GM19463 (cell line): ENCODE data around the gene NSMF.
A peak's percentile ranks its signal among the peaks of the same experiment; 100 is the strongest.
"Not testable (repeated sequence)": the region's sequence is repeated elsewhere in the genome, so short reads cannot be mapped to it uniquely, and the experiment has no call there.

Source experiments
- ATAC-seq: cut with Tn5 transposase; IDR thresholded peaks from one replicate; pipeline ENCODE4 v1.9.1; 2021; ENCODE audit warnings: mild to moderate bottlenecking, moderate library complexity; ENCODE audit not compliant: unreplicated experiment

Gene NSMF

DNA sequence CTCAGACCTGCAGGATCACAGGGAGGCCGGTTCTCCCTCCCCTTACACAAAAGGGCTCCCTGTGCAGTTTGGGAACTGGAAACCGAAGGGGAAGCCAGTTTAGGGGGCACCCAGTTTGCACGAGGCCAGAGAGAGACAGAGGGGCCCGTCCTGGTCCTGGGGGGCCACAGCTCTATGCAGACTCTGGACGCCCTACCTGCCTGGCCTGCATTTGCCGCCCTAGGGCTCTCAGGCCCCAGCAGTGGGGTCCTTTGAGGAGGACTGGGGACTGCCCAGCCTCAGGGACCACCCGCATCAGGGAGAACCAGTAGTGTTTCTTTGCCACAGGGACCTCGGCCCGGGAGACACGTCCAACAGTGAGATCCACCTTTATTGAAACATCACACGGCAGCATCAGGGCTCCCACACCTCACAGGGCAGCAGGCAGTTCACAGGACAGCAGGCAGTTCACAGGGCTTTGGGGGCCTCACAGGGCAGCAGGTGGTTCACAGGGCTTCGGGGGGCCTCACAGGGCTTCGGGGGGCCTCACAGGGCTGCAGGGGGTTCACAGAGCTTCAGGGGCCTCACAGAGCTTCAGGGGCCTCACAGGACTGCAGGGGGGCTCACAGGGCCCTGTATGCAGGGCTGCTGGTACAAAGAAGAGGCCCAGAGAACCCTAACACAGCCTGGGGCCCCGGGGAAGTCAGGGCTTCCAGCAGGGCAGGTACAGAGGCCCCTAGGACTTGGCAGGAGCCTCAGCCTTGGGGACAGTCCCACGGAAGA is 648 bp upstream of the NSMF start:
- ATAC-seq = no peak

GRCh38 chr9:137458194-137459151 is 661 bp downstream of the NSMF start:
- ATAC-seq = peak; percentile 26

DNA sequence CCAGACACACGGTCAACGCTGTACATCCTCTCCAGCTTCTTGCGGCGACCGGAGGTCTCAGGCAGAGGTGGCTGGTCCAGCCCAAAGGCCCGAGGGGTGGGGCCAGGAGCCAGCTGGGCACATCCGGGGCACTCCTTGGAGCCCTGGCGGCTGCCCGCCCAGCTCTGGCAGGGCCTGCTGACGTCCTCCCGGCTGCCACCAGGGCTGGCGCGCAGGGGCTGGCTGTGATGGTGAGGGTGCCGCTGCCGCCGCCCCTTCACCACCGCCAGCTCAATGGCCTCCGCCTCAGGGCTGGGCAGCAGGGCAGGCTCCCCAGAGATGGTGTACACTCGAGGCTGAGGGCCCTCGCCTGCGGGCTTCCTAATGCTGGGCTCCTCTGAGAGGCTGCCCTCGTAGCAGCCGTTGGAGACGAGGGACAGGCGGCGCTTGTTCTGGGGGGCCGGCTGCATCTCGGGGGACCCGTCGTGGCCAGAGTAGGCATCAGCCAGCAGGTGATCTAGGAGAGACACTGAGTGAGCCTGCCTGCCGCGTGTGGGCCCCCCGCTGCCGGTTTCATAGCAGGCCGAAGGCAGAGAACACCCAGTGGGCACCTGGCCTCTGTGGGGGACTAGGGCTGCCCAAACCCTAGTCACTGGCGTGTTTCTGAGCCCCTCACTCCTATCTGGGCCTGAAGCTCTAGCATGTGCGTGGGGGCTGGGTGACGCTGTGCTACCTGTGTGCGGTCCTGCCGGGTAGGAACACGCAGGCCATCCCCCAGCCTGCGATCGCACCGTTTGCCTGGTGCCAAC is 1.5 kb downstream of the NSMF start:
- ATAC-seq = no peak

- ATAC-seq = no peak
Observed at GRCh38 chr9:137456864-137457405, 2.2 kb downstream of the NSMF start.

DNA sequence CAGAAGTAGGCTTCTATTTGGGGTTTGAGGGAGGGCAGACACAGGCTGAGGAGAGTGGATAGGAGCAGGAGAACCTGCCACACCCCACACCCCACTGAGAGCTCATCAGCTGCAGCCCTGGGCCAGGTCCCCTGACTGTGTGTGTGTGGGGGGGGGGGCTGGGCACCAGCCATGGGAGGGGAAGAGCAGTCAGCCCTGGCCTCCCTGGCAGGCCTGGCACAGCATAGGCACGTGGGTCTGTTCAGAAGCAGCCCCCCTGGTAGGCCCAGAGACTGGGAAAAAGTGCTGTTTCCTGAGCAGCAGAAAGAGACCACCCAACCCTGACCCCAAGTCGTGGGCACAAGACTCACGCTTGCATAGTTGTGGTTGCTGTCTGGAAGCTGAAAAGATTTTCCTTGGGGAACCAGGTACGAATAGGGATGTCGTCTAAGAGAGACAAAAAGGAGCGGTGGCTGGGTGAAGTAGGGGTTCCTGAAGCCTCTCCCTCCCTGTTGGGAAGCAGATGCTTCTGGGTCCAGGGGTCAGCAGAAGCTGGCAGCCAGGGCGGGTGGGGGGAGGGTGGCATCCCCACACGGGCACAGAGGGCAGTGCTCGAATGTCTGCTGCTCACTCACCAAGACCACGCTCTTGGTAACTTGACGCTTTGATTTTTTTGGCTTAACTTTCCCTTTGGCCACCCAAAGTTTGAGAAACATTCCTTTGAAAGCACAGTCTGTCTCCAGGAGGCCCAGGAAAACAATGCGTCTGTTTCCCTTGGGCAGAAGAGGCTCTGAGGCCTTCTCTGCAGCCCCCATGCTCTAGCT is 2.9 kb downstream of the NSMF start:
- ATAC-seq = no peak

GRCh38 chr9:137455359-137455991 is 3.7 kb downstream of the NSMF start:
- no peak for ATAC-seq

GRCh38 chr9:137454597-137455358 is 4.4 kb downstream of the NSMF start:
- no peak for ATAC-seq

DNA sequence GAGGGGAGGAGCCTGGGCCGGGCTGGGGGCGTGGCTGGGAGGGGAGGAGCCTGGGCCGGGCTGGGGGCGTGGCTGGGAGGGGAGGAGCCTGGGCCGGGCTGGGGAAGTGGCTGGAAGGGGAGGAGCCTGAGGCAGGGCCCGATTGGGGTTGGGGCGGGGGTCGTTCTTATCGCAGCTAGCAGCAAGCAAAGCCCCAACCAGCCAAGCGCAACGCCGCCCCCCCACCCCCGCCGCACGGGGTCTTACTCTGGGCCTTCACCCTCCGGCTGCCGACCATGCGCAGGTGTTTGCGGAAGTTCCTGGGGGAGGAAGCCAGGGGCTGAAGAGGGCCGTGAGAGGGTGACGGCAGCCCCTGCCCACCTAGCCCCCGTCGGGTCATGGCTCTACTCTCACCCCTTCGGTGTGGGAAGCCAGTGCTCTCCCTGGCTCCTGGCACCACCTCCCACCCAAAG is 5.0 kb downstream of the NSMF start:
- peak; percentile 27 for ATAC-seq

GRCh38 chr9:137453643-137454081 is 5.5 kb downstream of the NSMF start:
- ATAC-seq = peak; percentile 71

DNA sequence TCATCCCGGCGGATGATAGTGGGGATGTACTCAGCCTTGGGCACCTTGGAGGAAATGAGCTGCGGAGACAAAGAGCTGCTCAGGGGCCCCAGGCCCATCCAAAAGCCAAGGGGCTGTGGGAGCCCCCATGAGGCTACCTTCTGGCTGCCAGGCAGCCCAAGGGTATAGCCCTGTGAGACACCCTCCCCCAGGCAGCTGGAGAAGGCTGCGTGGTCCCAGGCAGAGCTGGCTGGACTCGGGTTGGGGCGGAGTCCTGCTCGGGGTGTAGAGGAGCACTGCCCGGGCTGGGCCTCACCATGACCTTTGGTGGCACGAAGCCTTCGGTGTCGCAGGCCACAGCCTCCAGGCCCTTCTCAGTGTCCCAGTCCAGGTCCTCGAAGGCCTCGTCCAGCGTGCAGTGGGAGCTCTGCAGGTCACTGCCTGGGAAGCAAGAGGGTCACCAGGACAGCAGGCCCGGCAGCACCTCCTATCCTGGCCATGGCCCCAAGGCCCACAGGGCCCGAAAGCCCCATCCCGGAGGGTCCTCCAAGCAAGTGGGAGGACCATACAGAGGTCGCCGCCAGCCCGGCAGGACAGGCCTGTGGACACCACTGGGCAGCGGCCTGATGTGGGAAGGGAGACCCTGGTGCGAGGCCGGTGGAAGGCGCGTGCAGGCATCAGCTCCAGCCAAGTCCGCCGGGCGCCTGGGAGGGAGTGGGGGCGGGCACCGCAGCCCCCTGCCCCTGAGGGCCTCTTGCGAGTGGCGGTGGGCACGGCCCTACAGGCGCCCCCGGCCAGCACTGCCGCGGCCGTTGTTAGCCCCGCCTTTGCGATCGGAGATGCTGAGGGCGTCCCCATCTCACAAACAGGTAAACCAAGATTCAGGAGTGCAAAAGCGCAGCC is 6.1 kb downstream of the NSMF start:
- ATAC-seq = no peak

GRCh38 chr9:137452006-137452760 is 7.0 kb downstream of the NSMF start:
- ATAC-seq = no peak

DNA sequence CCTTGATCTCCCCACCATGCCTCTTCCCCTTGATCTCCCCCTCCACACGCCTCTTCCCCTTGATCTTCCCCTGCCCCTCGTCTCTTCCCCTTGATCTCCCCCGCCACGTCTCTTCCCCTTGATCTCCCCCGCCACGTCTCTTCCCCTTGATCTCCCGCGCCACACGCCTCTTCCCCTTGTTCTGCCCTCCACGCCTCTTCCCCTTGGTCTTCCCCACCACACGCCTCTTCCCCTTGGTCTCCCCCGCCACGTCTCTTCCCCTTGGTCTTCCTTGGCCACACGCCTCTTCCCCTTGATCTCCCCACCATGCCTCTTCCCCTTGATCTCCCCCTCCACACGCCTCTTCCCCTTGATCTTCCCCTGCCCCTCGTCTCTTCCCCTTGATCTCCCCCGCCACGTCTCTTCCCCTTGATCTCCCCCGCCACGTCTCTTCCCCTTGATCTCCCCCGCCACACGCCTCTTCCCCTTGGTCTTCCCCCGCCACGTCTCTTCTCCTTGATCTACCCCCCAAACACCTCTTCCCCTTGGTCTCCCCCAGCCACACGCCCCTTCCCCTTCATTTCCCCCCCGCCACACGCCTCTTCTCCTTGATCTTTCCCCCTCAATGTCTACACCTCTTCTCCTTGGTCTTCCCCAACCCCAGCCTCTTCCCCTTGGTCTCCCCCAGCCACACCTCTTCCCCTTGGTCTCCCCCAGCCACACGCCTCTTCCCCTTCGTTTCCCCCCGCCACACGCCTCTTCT is 7.7 kb downstream of the NSMF start:
- ATAC-seq = not testable (repeated sequence)

- not testable (repeated sequence) for ATAC-seq
Observed at GRCh38 chr9:137450539-137451222, 8.5 kb downstream of the NSMF start.

DNA sequence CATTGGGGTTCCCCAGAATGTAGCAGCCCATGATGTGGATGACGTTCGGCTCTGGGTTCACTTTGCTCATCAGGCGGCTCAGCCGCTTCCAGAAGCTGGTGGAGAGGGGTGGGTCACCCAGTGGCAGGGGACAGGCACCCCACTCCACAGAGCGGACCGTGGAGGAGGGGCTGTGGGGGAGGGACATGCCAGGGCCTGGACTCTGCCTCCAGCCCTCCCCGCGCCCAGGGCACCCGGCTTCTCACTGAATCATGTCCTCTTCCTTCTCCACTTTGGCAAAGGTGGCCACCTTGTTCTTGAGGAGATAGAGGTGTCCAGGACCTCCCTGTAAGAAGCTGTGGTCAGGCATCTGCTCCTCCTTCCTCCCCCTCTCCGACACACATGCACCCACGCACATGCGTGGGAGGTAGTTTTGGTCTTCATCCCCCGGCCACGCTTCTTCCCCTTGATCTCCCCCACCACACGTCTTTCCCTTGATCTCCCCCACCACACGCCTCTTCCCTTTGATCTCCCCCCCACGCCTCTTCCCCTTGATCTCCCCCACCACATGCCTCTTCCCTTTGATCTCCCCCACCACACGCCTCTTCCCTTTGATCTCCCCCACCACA is 9.1 kb downstream of the NSMF start:
- ATAC-seq = no peak
